ENCODE measurements around the gene PLOD3. TPM values are rescaled to one million over a fixed set of nuclear protein-coding genes. Genes with fewer than 3 reads are reported as not detected.
"Not testable (repeated sequence)": the region's sequence is repeated elsewhere in the genome, so short reads cannot be mapped to it uniquely, and the experiment has no call there.

PLOD3 gene
- total and polyA plus RNA-seq, 11 donors, result 22.2 to 77.6 (median 42.0) TPM

DNA sequence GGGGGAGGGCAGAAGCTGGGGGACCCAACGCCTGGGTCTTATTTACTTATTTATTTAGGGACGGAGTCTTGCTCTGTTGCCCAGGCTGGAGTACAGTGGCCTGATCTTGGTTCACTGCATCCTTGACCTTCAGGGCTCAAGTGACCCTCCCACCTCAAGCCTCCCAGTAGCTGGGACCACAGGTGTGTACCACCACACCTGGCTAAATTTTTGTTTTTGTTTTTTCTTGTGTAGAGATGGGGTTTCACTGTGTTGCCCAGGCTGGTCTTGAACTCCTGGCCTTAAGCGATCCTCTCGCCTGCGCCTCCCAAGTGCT lies 14.8 kb downstream of the PLOD3 start:
- H3K27me3 ChIP-seq, result peaks cover 16 to 61% (median 34%) of the 10 kb centered on the region in 9 donors
- DNase-seq, result no peak
- ATAC-seq, result no peak
- no peak overlapping the region for H3K27ac ChIP-seq
- no peak overlapping the region for H3K4me3 ChIP-seq
- H3K4me1 ChIP-seq, result peaks cover 0 to 13% (median 8%) of the 10 kb centered on the region in 12 donors
- intact Hi-C loops (cut with DNase I), result loop anchor here in 1 of 10 donors (5.0 kb wide), 1 partner anchor 75 kb away; no protein-coding TSS in a partner anchor
- TF ChIP-seq POLR2A (IDR thresholded peaks at IDR 0.05), result no peak
- TF ChIP-seq, protein P1, sequence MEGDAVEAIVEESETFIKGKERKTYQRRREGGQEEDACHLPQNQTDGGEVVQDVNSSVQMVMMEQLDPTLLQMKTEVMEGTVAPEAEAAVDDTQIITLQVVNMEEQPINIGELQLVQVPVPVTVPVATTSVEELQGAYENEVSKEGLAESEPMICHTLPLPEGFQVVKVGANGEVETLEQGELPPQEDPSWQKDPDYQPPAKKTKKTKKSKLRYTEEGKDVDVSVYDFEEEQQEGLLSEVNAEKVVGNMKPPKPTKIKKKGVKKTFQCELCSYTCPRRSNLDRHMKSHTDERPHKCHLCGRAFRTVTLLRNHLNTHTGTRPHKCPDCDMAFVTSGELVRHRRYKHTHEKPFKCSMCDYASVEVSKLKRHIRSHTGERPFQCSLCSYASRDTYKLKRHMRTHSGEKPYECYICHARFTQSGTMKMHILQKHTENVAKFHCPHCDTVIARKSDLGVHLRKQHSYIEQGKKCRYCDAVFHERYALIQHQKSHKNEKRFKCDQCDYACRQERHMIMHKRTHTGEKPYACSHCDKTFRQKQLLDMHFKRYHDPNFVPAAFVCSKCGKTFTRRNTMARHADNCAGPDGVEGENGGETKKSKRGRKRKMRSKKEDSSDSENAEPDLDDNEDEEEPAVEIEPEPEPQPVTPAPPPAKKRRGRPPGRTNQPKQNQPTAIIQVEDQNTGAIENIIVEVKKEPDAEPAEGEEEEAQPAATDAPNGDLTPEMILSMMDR (IDR thresholded peaks at IDR 0.05), result no peak
- peaks cover 0 to 17% (median 2%) of the 10 kb centered on the region in 9 donors for H3K36me3 ChIP-seq
- 78 to 89% (median 85%) methylated on average over 5 of the region's 5 CpGs for WGBS, 4 donors
- H3K9me3 ChIP-seq, result no peaks in the 10 kb centered on the region

- no peak for DNase-seq
Measured at GRCh38 chr7:101201695-101202602, 15.4 kb downstream of the PLOD3 start.

GRCh38 chr7:101200862-101201599 lies 16.4 kb downstream of the PLOD3 start, which contains the start of gene MOGAT3:
MOGAT3 (minus strand) TSS chr7:101201036; CDS start chr7:101200854, 182 bp downstream.
- intact Hi-C loops (cut with DNase I), result loop anchor here in 1 of 10 donors (5.0 kb wide), 1 partner anchor 76 kb away; no protein-coding TSS in a partner anchor
- no peak for DNase-seq
- TF ChIP-seq POLR2A (IDR thresholded peaks at IDR 0.05), result no peak
- ATAC-seq, result no peak
- Histone ChIP-seq H3K9me3 (no peaks in the 10 kb centered on the region), H3K4me3 (peak within 1 kb of the TSS in 7 of 12 donors; percentile 7 to 28 (median 16)), H3K36me3 (peaks cover 0 to 3% (median 0%) of the 10 kb centered on the region in 9 donors), H3K27ac (no peak within 1 kb of the TSS), H3K4me1 (peaks cover 0 to 13% (median 8%) of the 10 kb centered on the region in 12 donors), H3K27me3 (peaks cover 18 to 74% (median 34%) of the 10 kb centered on the region in 9 donors)
- WGBS, 4 donors, result 27 to 39% (median 36%) methylated on average over 21 of the region's 21 CpGs

More at GRCh38 chr7:101201695-101202602, 15.4 kb downstream of the PLOD3 start:
- Histone ChIP-seq H3K27ac (no peak overlapping the region), H3K4me1 (peaks cover 0 to 13% (median 8%) of the 10 kb centered on the region in 12 donors), H3K4me3 (peak overlapping the region in 7 of 12 donors; percentile 7 to 28 (median 16)), H3K36me3 (peaks cover 0 to 12% (median 0%) of the 10 kb centered on the region in 9 donors), H3K9me3 (no peaks in the 10 kb centered on the region), H3K27me3 (peaks cover 16 to 65% (median 34%) of the 10 kb centered on the region in 9 donors)
- intact Hi-C loops (cut with DNase I), result loop anchor here in 1 of 10 donors (5.0 kb wide), 1 partner anchor 75 kb away; no protein-coding TSS in a partner anchor
- TF ChIP-seq, protein P1 (IDR thresholded peaks at IDR 0.05), result no peak
- no peak for TF ChIP-seq POLR2A (IDR thresholded peaks at IDR 0.05)
- ATAC-seq, result peak in 1 of 4 donors; percentile 40
- 8 to 12% (median 9%) methylated on average over 40 to 75 of the region's 75 CpGs for WGBS, 4 donors

DNA sequence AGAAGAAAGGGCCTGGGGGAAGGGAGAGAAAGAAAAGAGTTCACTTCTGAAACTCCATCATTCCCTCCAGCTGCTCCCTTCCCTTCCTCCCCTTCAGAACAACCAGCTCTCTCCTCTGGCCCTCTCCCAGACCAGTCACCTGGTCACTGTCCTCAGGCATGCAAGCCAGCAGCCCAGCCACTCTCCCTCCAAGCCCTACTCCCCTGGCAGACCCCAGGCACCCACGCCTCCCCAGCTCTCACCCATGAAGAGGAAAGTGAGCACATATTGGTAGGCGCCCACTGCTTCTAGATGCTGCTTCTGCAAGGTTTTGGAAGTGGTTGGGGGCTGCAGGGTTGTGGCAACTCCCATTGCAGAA lies 16.9 kb downstream of the PLOD3 start:
- Histone ChIP-seq H3K9me3 (no peaks in the 10 kb centered on the region), H3K27me3 (peaks cover 18 to 80% (median 34%) of the 10 kb centered on the region in 9 donors), H3K4me3 (no peak overlapping the region), H3K27ac (no peak overlapping the region), H3K4me1 (peaks cover 0 to 13% (median 8%) of the 10 kb centered on the region in 12 donors), H3K36me3 (no peaks in the 10 kb centered on the region)
- no peak for TF ChIP-seq POLR2A (IDR thresholded peaks at IDR 0.05)
- TF ChIP-seq, protein P1 (IDR thresholded peaks at IDR 0.05), result no peak
- ATAC-seq (no peak), DNase-seq (no peak)
- WGBS, 4 donors, result 71 to 90% (median 80%) methylated on average over 2 of the region's 2 CpGs
- intact Hi-C loops (cut with DNase I), result loop anchor here in 1 of 10 donors (5.0 kb wide), 1 partner anchor 77 kb away; no protein-coding TSS in a partner anchor

DNA sequence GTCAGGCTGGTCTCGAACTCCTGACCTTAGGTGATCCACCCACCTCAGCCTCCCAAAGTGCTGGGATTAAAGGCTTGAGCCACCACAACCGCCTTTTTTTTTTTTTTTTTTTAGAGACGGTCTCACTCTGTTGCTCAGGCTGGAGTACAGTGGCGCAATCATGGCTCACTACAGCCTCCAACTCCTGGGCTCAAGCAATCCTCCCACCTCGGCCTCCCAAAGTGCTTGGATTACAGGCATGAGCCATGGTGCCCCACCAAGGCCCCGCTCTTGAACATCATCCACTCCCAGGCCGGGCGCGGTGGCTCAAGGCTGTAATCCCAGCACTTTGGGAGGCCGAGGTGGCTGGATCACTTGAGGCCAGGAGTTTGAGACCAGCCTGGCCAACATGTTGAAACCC lies 17.9 kb downstream of the PLOD3 start:
- not testable (repeated sequence) for H3K4me3 ChIP-seq, ATAC-seq, H3K36me3 ChIP-seq, DNase-seq, H3K27ac ChIP-seq, H3K9me3 ChIP-seq
- peaks cover 0 to 11% (median 8%) of the 10 kb centered on the region in 12 donors for H3K4me1 ChIP-seq
- peaks cover 18 to 90% (median 34%) of the 10 kb centered on the region in 9 donors for H3K27me3 ChIP-seq
- intact Hi-C loops (cut with DNase I), result loop anchor here in 3 of 10 donors (10.0 kb wide), 1 partner anchor 55 kb away; no protein-coding TSS in a partner anchor
- 86 to 93% (median 90%) methylated on average over 6 to 10 of the region's 10 CpGs for WGBS, 4 donors
